Measurements from ENCODE around the gene SLC17A4.

SLC17A4 gene

GRCh38 chr6:25815194-25815593, 60.7 kb downstream of the SLC17A4 start:
- DNase-seq (ENCODE audit: low read depth), result no peak

DNA sequence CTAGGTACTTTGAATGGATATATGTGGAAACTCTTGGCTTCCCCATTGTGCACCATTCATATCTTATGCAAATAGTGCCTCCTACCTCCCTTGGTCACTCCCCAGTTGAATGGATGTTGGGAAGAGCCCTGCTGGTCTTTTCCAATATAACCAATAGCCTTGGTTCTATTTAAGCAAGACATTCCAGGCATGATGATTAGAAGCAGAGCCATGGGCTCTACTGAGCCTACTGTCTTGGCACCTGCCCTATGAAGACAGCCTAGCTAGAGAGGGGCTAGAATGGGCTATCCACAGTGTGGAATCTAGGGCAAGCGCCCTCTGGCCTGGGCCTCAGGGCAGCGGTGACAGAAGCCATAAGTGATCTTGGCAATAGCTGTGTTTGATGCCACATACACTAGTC, 61.7 kb downstream of the SLC17A4 start:
- DNase-seq (ENCODE audit: low read depth), result no peak

GRCh38 chr6:25821341-25821740, 66.8 kb downstream of the SLC17A4 start:
- no peak for DNase-seq (ENCODE audit: low read depth)

- DNase-seq (ENCODE audit: low read depth), result no peak
Measured at GRCh38 chr6:25829375-25829774, 74.8 kb downstream of the SLC17A4 start.

- no peak for DNase-seq (ENCODE audit: low read depth)
Measured at GRCh38 chr6:25830458-25830857, 75.9 kb downstream of the SLC17A4 start.

Measured in stimulated activated CD8-positive, alpha-beta memory T cell treated with anti-CD3 and anti-CD28 coated beads, Interleukin-4, amount 100 ng/mL, for 24 hours (primary cell).